Measurements from ENCODE around the gene SI.

DNA sequence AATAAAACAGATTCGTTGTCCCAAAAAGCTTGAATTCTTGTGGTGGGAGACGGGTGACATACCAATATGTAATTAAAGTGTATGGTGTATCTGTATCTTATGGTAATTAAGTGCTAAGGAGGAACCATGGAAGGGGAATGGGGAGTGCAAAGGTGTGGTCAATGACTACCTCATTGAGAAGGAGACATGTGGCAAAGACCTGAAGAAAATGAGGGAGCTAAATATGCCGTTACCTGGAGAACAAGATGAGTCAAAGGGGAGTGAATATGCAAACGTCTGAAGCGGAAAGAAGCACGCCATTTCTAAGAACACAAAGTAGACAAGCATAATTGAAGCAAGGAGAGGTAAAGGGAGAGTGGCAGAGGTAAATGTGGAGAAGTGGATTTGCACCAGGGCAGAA is 115.7 kb downstream of the SI start:
- TF ChIP-seq, protein P1, sequence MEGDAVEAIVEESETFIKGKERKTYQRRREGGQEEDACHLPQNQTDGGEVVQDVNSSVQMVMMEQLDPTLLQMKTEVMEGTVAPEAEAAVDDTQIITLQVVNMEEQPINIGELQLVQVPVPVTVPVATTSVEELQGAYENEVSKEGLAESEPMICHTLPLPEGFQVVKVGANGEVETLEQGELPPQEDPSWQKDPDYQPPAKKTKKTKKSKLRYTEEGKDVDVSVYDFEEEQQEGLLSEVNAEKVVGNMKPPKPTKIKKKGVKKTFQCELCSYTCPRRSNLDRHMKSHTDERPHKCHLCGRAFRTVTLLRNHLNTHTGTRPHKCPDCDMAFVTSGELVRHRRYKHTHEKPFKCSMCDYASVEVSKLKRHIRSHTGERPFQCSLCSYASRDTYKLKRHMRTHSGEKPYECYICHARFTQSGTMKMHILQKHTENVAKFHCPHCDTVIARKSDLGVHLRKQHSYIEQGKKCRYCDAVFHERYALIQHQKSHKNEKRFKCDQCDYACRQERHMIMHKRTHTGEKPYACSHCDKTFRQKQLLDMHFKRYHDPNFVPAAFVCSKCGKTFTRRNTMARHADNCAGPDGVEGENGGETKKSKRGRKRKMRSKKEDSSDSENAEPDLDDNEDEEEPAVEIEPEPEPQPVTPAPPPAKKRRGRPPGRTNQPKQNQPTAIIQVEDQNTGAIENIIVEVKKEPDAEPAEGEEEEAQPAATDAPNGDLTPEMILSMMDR (IDR thresholded peaks at IDR 0.05; ENCODE audit: poor library complexity): no peak
- TF ChIP-seq EZH2phosphoT487 (IDR thresholded peaks at IDR 0.05; ENCODE audit: low read depth, severe bottlenecking, unreplicated experiment): no peak

All from hepatocyte (in vitro differentiated cells).